ENCODE data around the gene NLN.

DNA sequence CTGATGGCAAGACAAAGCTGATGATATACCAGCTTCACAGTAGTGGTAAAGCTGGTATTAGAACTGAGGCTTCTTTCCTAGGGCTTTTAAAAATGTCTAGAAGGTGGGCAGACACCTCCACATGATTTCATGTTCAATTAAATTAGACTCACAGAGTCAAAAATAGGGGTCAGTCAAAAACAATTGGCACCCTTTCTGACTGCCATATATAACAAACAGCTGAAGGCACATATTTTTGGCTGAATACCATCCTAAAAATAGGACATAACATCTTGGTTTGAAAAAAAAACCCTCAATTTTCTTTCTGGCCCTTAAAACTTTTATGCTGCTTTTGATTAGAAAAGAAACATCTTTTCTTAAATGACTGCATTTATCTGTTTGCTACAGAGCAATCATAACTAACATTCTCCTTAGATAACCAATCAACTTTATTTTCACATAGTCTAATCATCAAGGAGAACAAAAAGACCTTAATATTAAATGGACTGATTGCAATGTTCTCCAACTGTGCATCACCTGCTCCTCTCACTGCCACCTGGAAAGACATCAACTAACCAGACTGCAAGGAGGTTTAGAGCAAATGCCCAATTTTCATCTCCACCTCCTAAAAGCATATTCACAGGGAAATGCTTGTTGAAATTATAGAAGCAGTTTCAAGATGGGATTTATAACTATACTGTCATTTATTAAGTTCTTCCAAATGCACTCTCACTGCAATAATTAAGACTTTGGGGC lies 3.3 kb upstream of the NLN start:
- TF ChIP-seq, protein P1, sequence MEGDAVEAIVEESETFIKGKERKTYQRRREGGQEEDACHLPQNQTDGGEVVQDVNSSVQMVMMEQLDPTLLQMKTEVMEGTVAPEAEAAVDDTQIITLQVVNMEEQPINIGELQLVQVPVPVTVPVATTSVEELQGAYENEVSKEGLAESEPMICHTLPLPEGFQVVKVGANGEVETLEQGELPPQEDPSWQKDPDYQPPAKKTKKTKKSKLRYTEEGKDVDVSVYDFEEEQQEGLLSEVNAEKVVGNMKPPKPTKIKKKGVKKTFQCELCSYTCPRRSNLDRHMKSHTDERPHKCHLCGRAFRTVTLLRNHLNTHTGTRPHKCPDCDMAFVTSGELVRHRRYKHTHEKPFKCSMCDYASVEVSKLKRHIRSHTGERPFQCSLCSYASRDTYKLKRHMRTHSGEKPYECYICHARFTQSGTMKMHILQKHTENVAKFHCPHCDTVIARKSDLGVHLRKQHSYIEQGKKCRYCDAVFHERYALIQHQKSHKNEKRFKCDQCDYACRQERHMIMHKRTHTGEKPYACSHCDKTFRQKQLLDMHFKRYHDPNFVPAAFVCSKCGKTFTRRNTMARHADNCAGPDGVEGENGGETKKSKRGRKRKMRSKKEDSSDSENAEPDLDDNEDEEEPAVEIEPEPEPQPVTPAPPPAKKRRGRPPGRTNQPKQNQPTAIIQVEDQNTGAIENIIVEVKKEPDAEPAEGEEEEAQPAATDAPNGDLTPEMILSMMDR (IDR thresholded peaks at IDR 0.05) = no peak
- TF ChIP-seq EZH2 (IDR thresholded peaks at IDR 0.05; ENCODE audit: borderline replicate concordance, insufficient read depth, low read depth, low read length, poor library complexity, severe bottlenecking) = no peak

Measured in B cell (primary cell).